NK-92 (cell line): ENCODE data around the gene PGM2.

Experiments
- DNase-seq: peaks from one replicate; lab custom pipeline; 2025; ENCODE audit not compliant: unreplicated experiment; lab: John Stamatoyannopoulos, UW

The PGM2 gene

GRCh38 chr4:37860266-37860665 is 33.8 kb downstream of the PGM2 start:
- DNase-seq: no peak

- no peak for DNase-seq
Measured at GRCh38 chr4:37862961-37863360, 36.5 kb downstream of the PGM2 start.

GRCh38 chr4:37864786-37865185 is 38.3 kb downstream of the PGM2 start:
- no peak for DNase-seq

GRCh38 chr4:37865450-37865849 is 39.0 kb downstream of the PGM2 start:
- no peak for DNase-seq

DNA sequence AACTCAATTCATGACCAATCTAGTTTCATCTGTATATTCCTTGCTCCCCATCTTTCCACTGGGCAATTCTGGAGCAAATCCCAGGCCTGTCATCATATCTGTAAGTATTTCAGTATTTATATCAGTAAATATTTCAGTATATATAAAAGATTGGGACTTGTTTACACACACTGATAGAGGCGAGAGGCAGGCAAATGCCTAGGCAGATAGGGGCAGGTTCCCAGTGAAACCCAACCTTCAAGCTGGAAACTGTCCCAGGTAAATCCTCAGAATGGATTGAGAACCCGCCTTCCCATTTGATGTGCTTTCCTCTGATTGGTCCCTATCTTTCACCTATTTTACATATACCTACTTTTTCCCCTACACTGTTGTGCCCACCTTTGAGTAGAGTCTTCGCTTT is 40.6 kb downstream of the PGM2 start:
- no peak for DNase-seq

- no peak for DNase-seq
Measured at GRCh38 chr4:37868238-37868637, 41.8 kb downstream of the PGM2 start.

DNA sequence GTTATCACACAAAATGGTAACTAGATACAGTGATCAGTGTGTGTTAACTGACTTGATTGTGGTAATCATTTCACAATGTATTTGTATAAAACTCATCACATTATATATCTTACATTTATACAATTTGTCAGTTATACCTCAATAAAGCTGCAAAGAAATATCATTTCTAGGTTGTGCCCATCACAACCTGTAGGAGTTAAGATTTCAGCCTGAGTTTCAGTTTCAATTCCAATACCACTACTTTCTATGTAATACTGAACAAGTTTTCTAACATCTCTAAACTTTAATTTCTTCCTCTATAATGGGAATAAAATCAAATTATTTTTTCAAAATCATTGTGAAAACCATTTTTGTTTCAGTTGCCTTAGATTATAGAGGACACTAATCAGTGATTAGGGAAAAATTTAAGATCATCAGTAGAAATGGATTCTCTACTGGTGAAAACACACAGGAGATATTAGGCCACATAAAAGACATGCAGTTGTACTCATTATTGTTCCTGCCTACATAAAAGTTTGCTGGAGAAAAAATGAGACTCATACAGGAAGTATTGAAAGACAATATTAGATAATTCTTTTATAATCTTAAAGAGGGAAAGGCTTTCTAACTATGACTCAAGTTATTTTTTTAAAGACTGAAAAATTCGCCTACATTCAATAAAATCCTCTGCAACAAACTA is 46.0 kb downstream of the PGM2 start:
- no peak for DNase-seq

DNA sequence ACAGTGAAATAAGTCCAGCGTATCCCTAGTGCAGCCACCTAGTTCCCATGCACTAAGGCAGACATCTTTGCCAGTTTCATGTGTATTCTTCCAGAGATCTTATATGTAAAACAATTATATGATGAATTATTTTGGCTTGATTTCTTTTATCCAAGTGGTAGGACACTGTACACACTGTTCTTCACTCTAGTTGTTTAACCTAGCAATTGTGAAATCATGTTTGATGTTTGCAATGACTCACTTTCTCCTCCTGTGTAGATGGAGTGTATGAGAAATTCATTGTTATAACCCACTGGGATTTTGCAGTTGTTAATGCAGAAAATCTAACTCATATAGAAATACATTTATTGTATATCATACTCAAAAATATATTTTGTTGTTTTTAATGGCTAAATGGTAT is 46.9 kb downstream of the PGM2 start:
- no peak for DNase-seq

- DNase-seq: no peak
Measured at GRCh38 chr4:37876156-37876555, 49.7 kb downstream of the PGM2 start.

GRCh38 chr4:37879365-37879764 is 52.9 kb downstream of the PGM2 start:
- DNase-seq: no peak

DNA sequence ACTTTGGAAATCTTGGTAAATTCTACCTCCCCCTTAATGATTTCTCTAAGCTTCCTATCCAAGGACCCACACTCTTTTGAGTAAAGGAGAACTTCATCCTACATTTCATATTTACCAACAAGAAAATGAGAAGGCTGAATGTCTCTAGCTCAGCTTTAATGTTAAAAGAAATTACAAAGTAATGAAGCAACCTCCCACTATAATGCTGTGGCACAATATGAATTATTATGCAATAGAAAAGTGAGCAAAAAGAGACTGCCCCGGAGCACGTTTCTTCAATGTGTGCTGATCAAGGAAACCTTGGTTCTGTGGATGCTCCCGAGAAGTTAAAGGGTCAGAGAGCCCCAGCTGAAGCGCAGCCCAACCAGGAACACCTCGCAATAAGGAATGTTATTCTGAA is 55.3 kb downstream of the PGM2 start:
- DNase-seq: no peak

DNA sequence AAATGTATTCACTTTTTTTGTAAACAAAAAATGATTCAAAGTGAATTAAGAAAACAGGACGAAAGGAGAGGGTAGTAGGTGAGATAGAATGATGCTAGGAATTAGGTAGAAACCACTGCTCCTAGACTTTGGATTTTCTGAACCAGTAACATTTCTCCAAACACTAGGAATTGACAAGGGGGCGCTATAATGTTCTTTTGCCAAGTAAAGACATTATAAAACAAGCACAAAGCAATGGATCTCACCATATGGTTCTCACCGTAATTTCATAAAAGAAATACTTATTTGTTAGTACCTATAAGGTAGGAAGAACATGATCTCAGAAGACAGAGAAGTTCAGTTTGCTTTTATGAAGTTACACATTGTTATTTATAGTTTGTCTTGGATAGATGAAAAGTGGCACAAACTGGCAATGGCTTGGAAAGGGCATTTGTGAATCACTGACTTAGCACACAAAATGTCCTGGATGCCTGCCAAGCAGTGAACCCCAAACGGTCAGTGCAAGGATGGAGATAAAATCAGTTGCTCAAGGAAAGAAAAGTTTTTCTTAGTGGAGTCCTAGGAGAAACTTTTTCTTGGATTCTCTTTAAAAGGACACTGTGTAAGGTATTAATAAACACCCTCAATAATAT is 56.3 kb downstream of the PGM2 start:
- DNase-seq: no peak

DNA sequence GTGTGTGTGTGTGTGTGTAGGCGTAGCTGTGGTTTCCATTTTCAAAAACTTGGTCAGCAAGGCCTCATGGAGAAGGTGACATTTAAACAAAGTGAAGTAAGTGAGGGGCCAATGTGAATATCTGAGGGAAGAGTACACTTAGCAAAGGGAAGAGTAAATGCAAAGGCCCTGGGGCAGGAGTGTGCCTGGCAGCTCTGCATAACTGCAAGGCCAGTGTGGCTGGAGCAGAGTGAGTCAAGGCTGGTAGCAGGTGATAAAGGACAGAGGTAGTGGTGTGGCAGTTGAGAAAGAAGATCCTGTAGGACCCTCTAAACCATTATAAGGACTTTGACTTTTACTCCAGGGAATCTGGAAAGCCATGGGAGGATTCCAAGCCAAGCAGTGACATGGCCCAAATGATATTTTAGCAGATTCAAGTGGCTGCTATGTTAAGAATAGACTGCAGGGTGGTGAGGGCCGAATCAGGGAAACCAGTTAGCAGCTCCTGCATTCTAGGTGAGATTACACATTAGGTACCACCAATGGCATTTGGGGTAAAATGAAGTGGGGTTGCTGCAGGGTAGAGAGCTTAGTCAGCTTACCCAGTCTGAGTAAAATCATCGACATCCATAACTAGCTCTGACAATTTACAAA is 58.5 kb downstream of the PGM2 start:
- no peak for DNase-seq

- no peak for DNase-seq
Measured at GRCh38 chr4:37885496-37885895, 59.0 kb downstream of the PGM2 start.

GRCh38 chr4:37889849-37890800 is 63.6 kb downstream of the PGM2 start:
- DNase-seq: no peak

GRCh38 chr4:37890801-37891259 is 64.3 kb downstream of the PGM2 start, which contains the start of gene TBC1D1:
Gene TBC1D1 (plus strand): TSS chr4:37891084. CDS start chr4:37902096, 11,012 bp downstream.
- no peak for DNase-seq

- no peak for DNase-seq
Measured at GRCh38 chr4:37891260-37892159, 65.0 kb downstream of the PGM2 start.

DNA sequence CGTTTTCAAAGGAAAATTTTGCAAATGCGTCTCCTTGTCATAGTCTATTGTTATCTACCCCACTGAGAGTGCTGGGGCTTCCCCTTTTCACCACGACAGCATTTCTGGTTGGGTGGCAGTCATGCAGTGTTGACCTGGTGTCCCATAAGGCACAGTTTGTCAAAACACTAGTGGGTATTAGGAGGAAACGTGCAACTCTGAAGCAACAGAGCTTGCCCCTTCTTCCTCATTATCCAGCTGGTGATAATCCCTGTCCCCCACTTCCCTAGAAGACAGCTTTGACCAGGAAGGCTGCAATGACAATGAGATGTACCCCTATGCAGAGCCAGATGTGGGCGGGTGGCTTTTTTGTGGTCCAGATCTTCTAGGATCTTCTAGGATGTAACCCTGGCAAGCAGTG is 66.2 kb downstream of the PGM2 start:
- no peak for DNase-seq

- no peak for DNase-seq
Measured at GRCh38 chr4:37893164-37893563, 66.7 kb downstream of the PGM2 start.

- no peak for DNase-seq
Measured at GRCh38 chr4:37895271-37895670, 68.8 kb downstream of the PGM2 start.
